Measurements from ENCODE around the gene TRAPPC11.

Gene TRAPPC11

GRCh38 chr4:183670960-183671555 is 12.0 kb downstream of the TRAPPC11 start:
- Mint-ChIP-seq H3K4me3 (no peak overlapping the region), H3K4me1 (no peaks in the 10 kb centered on the region), H3K27me3 (ENCODE audit: low read depth, poor library complexity) (no peaks in the 10 kb centered on the region), H3K36me3 (ENCODE audit: low read depth) (peaks cover 72% of the 10 kb centered on the region), H3K9me3 (no peaks in the 10 kb centered on the region), H3K27ac (peak overlapping the region; percentile 40)
- DNase-seq = no peak
- no peak for TF ChIP-seq CTCF (IDR thresholded peaks at IDR 0.05)

- H3K27me3 Mint-ChIP-seq (ENCODE audit: low read depth, poor library complexity) = peaks cover 2% of the 10 kb centered on the region
- no peaks in the 10 kb centered on the region for H3K4me1 Mint-ChIP-seq
- peaks cover 65% of the 10 kb centered on the region for H3K36me3 Mint-ChIP-seq (ENCODE audit: low read depth)
- TF ChIP-seq CTCF (IDR thresholded peaks at IDR 0.05) = no peak
- no peaks in the 10 kb centered on the region for H3K9me3 Mint-ChIP-seq
- no peak for DNase-seq
- H3K27ac Mint-ChIP-seq = no peak overlapping the region
- no peak overlapping the region for H3K4me3 Mint-ChIP-seq
Measured at GRCh38 chr4:183674153-183674552, 15.1 kb downstream of the TRAPPC11 start.

GRCh38 chr4:183675625-183676024 is 16.5 kb downstream of the TRAPPC11 start:
- Mint-ChIP-seq H3K36me3 (ENCODE audit: low read depth) (peaks cover 75% of the 10 kb centered on the region), H3K9me3 (no peaks in the 10 kb centered on the region), H3K4me3 (no peak overlapping the region), H3K27me3 (ENCODE audit: low read depth, poor library complexity) (peaks cover 2% of the 10 kb centered on the region), H3K27ac (no peak overlapping the region), H3K4me1 (no peaks in the 10 kb centered on the region)
- DNase-seq = no peak
- no peak for TF ChIP-seq CTCF (IDR thresholded peaks at IDR 0.05)

GRCh38 chr4:183681119-183681518 is 22.0 kb downstream of the TRAPPC11 start:
- Mint-ChIP-seq H3K4me1 (no peaks in the 10 kb centered on the region), H3K9me3 (no peaks in the 10 kb centered on the region), H3K4me3 (no peak overlapping the region), H3K36me3 (ENCODE audit: low read depth) (peaks cover 67% of the 10 kb centered on the region), H3K27me3 (ENCODE audit: low read depth, poor library complexity) (peaks cover 2% of the 10 kb centered on the region), H3K27ac (no peak overlapping the region)
- TF ChIP-seq CTCF (IDR thresholded peaks at IDR 0.05) = no peak
- DNase-seq = no peak

GRCh38 chr4:183686461-183686860 is 27.4 kb downstream of the TRAPPC11 start:
- no peak overlapping the region for H3K4me3 Mint-ChIP-seq
- no peak overlapping the region for H3K27ac Mint-ChIP-seq
- no peaks in the 10 kb centered on the region for H3K27me3 Mint-ChIP-seq (ENCODE audit: low read depth, poor library complexity)
- peaks cover 72% of the 10 kb centered on the region for H3K36me3 Mint-ChIP-seq (ENCODE audit: low read depth)
- no peak for TF ChIP-seq CTCF (IDR thresholded peaks at IDR 0.05)
- H3K4me1 Mint-ChIP-seq = no peaks in the 10 kb centered on the region
- DNase-seq = no peak
- no peaks in the 10 kb centered on the region for H3K9me3 Mint-ChIP-seq

- no peak overlapping the region for H3K4me3 Mint-ChIP-seq
- no peak for DNase-seq
- no peaks in the 10 kb centered on the region for H3K27me3 Mint-ChIP-seq (ENCODE audit: low read depth, poor library complexity)
- H3K27ac Mint-ChIP-seq = no peak overlapping the region
- no peak for TF ChIP-seq CTCF (IDR thresholded peaks at IDR 0.05)
- H3K9me3 Mint-ChIP-seq = no peaks in the 10 kb centered on the region
- H3K4me1 Mint-ChIP-seq = no peaks in the 10 kb centered on the region
- H3K36me3 Mint-ChIP-seq (ENCODE audit: low read depth) = peaks cover 76% of the 10 kb centered on the region
Measured at GRCh38 chr4:183688216-183688615, 29.1 kb downstream of the TRAPPC11 start.

Measured in nephron progenitor cell (in vitro differentiated cells).